ENCODE data around the gene SPAG6. TPM values are rescaled to one million over a fixed set of nuclear protein-coding genes. Genes with fewer than 3 reads are reported as not detected.

The SPAG6 gene
- total and polyA plus RNA-seq, 2 experiments from 2014 or later = 0.21 TPM; not detected in 1

GRCh38 chr10:22314852-22315251 lies 30.4 kb upstream of the SPAG6 start:
- Mint-ChIP-seq H3K4me3 (peak overlapping the region; percentile 84), H3K36me3 (ENCODE audit: low read depth) (no peaks in the 10 kb centered on the region), H3K27me3 (ENCODE audit: insufficient read depth, low read depth, poor library complexity) (peaks cover 57% of the 10 kb centered on the region), H3K27ac (no peak overlapping the region), H3K4me1 (peaks cover 25% of the 10 kb centered on the region), H3K9me3 (peaks cover under 1% of the 10 kb centered on the region; the same call in 2 of the 3 replicates)
- Histone ChIP-seq H3K4me3 (peak overlapping the region; percentile 61; the same call in 1 of the 2 replicates), H3K27ac (ENCODE audit: low read depth) (no peak overlapping the region), H3K9me2 (ENCODE audit: insufficient read depth) (no peaks in the 10 kb centered on the region), H4K20me1 (replicated peaks; ENCODE audit: insufficient read depth) (peaks cover 20% of the 10 kb centered on the region), H2AFZ (no peak overlapping the region), H3K4me1 (ENCODE audit: insufficient read depth) (peaks cover 42% of the 10 kb centered on the region), H3K4me2 (peak overlapping the region; percentile 83; the same call in 1 of the 2 replicates), H3K27me3 (ENCODE audit: insufficient read depth) (peaks cover 84% of the 10 kb centered on the region), H3K36me3 (ENCODE audit: insufficient read depth) (no peaks in the 10 kb centered on the region), H3K79me2 (replicated peaks; ENCODE audit: insufficient read depth) (no peaks in the 10 kb centered on the region), H3F3A (replicated peaks; ENCODE audit: low read depth) (peaks cover 18% of the 10 kb centered on the region)
- no peak for ATAC-seq
- TF ChIP-seq EZH2 (IDR thresholded peaks at IDR 0.05; ENCODE audit: low read depth, unreplicated experiment) = no peak
- no peak for TF ChIP-seq ZNF331 (CRISPR knock-in tag; IDR thresholded peaks at IDR 0.05; ENCODE audit: low read depth)
- TF ChIP-seq ETS1 (IDR thresholded peaks at IDR 0.05) = no peak
- no peak for TF ChIP-seq EZH2phosphoT487 (IDR thresholded peaks at IDR 0.05; ENCODE audit: unreplicated experiment)
- no peak for TF ChIP-seq POLR2AphosphoS5 (IDR thresholded peaks at IDR 0.05; ENCODE audit: low read depth)
- no peak for TF ChIP-seq REST (IDR thresholded peaks at IDR 0.05; ENCODE audit: unreplicated experiment)
- TF ChIP-seq NANOG (IDR thresholded peaks at IDR 0.05; ENCODE audit: borderline replicate concordance) = no peak
- TF ChIP-seq ZNF114 (CRISPR knock-in tag; IDR thresholded peaks at IDR 0.05) = no peak
- no peak for DNase-seq (ENCODE audit: low spot score)

GRCh38 chr10:22315455-22316285 lies 29.6 kb upstream of the SPAG6 start:
- Histone ChIP-seq H2AFZ (peak overlapping the region; percentile 45; the same call in 1 of the 2 replicates), H3F3A (replicated peaks; ENCODE audit: low read depth) (peaks cover 21% of the 10 kb centered on the region), H3K4me2 (peak overlapping the region; percentile 83), H4K20me1 (replicated peaks; ENCODE audit: insufficient read depth) (peaks cover 21% of the 10 kb centered on the region), H3K27ac (ENCODE audit: low read depth) (no peak overlapping the region), H3K79me2 (replicated peaks; ENCODE audit: insufficient read depth) (no peaks in the 10 kb centered on the region), H3K4me3 (peak overlapping the region; percentile 61), H3K27me3 (ENCODE audit: insufficient read depth) (peaks cover 90% of the 10 kb centered on the region), H3K9me2 (ENCODE audit: insufficient read depth) (no peaks in the 10 kb centered on the region), H3K36me3 (ENCODE audit: insufficient read depth) (no peaks in the 10 kb centered on the region), H3K4me1 (ENCODE audit: insufficient read depth) (peaks cover 45% of the 10 kb centered on the region)
- DNase-seq (ENCODE audit: low spot score) (peak; percentile 87), ATAC-seq (peak; percentile 55)
- no peak for TF ChIP-seq CTCF (conservative IDR thresholded peaks at IDR 0.05; ENCODE audit: low read depth in 2 of 2)
- TF ChIP-seq EZH2 (IDR thresholded peaks at IDR 0.05; ENCODE audit: low read depth, unreplicated experiment) = peak; percentile 69
- Mint-ChIP-seq H3K9me3 (peaks cover 5% of the 10 kb centered on the region; the same call in 2 of the 3 replicates), H3K27me3 (ENCODE audit: insufficient read depth, low read depth, poor library complexity) (peaks cover 62% of the 10 kb centered on the region), H3K4me3 (peak overlapping the region; percentile 84), H3K36me3 (ENCODE audit: low read depth) (peaks cover 3% of the 10 kb centered on the region; the same call in 2 of the 3 replicates), H3K27ac (no peak overlapping the region), H3K4me1 (peaks cover 29% of the 10 kb centered on the region)
